Measurements from ENCODE around the gene DAP. TPM values are rescaled to one million over a fixed set of nuclear protein-coding genes. Genes with fewer than 3 reads are reported as not detected.
"Not testable (repeated sequence)": the region's sequence is repeated elsewhere in the genome, so short reads cannot be mapped to it uniquely, and the experiment has no call there.

The DAP gene
- polyA plus RNA-seq (ENCODE audit: insufficient read length) = 44.5 TPM

GRCh38 chr5:10761185-10761932, at the start of gene DAP:
DAP (minus strand) TSS chr5:10761234; CDS start chr5:10761068, 166 bp downstream.
- peak; percentile 96 for DNase-seq

GRCh38 chr5:10808347-10809226, 47.6 kb upstream of the DAP start:
- DNase-seq = no peak

GRCh38 chr5:10801931-10802666, 41.1 kb upstream of the DAP start:
- DNase-seq = no peak

GRCh38 chr5:10800852-10801251, 39.8 kb upstream of the DAP start:
- DNase-seq = no peak

GRCh38 chr5:10797261-10797660, 36.2 kb upstream of the DAP start:
- DNase-seq = no peak

GRCh38 chr5:10793785-10794184, 32.8 kb upstream of the DAP start:
- DNase-seq = no peak

GRCh38 chr5:10792336-10792735, 31.3 kb upstream of the DAP start:
- no peak for DNase-seq

GRCh38 chr5:10789726-10790125, 28.7 kb upstream of the DAP start:
- no peak for DNase-seq

- no peak for DNase-seq
Measured at GRCh38 chr5:10789021-10789420, 28.0 kb upstream of the DAP start.

GRCh38 chr5:10788358-10788757, 27.3 kb upstream of the DAP start:
- no peak for DNase-seq

GRCh38 chr5:10786835-10787234, 25.8 kb upstream of the DAP start:
- DNase-seq = no peak

- not testable (repeated sequence) for DNase-seq
Measured at GRCh38 chr5:10780208-10780607, 19.2 kb upstream of the DAP start.

- DNase-seq = no peak
Measured at GRCh38 chr5:10779592-10779991, 18.6 kb upstream of the DAP start.

- no peak for DNase-seq
Measured at GRCh38 chr5:10778179-10778910, 17.3 kb upstream of the DAP start.

- DNase-seq = no peak
Measured at GRCh38 chr5:10775646-10776045, 14.6 kb upstream of the DAP start.

GRCh38 chr5:10772901-10773585, 12.0 kb upstream of the DAP start:
- no peak for DNase-seq

- no peak for DNase-seq
Measured at GRCh38 chr5:10768328-10768899, 7.4 kb upstream of the DAP start.

GRCh38 chr5:10762776-10763500, 1.9 kb upstream of the DAP start:
- DNase-seq = no peak

GRCh38 chr5:10761933-10762775, 1.1 kb upstream of the DAP start:
- no peak for DNase-seq

GRCh38 chr5:10760921-10761184, 181 bp downstream of the DAP start:
- no peak for DNase-seq

All from hindlimb muscle (tissue), 1 donor.